RPMI7951 (cell line): ENCODE data around the gene RAMACL. TPM values are rescaled to one million over a fixed set of nuclear protein-coding genes. Genes with fewer than 3 reads are reported as not detected.

ENCODE experiments used
- DNase-seq: peaks from one replicate; pipeline ENCODE4 v3.0.0-alpha.2; 2012; ENCODE audit warnings: low read depth
- total RNA-seq: library from RNA; depleted of rRNA; stranded (reverse); fragments of >200 nt; shearing (Covaris generic); gene quantifications from 2 replicates; pipeline ENCODE4 v1.2.3, GENCODE V29; 2014

Gene RAMACL
- total RNA-seq, 1 experiment from 2014 or later, result 0.24 TPM

- no peak for DNase-seq
Observed at GRCh38 chr6:166618251-166618650, 31.8 kb upstream of the RAMACL start.

DNA sequence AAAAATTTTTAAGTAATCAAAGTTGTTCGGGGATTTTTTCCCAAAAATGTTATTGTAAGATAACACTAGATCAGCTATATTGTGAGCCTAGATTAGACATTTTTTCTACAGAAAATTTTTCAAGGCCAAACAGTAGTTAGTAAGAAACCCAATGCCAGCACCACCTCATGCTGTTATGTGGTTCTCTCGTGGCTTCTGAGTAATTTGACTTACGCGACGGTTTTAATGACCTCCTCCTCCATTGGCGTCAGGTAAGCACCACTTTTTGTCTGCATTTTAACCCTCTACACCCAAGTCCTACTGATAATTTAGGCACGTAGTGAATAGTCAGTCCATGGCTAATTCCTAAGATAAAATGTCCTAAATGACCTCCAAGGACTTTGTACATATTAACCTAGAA is 30.9 kb upstream of the RAMACL start:
- DNase-seq, result no peak

GRCh38 chr6:166616261-166617238 is 30.1 kb upstream of the RAMACL start:
- no peak for DNase-seq

DNA sequence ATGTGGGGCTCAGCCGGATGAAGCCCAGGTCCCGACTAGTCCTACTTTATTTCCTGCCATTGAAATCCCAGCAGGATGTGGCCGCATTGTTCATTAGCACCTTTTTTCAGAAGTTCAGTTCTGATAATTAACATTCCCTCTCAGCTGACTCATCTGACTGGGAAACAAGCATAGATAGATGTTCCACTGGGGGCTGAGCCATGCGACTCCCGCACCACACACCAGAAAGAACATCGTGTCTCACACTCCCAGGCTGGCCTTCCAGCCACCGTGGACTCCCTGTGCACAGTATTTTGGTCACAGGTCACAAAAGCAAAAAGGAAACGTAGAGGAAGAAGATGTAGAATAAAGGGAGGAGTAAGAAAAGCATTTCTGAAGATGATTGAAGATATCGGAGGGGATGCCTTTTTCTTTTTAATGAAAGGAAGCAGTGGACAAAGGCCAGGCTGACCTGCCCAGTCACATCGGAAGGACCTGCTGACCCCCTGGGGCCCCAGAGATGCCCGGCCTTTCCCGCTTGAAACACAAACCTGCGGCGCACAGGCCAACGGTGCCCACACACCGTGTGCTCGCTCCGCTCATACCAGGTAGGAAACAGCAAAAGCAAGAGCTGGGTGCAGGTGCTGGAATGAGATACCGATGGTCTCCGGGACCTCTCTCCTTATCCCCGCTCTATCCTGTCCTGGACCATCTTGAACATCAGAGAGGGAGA is 28.7 kb upstream of the RAMACL start:
- no peak for DNase-seq

DNA sequence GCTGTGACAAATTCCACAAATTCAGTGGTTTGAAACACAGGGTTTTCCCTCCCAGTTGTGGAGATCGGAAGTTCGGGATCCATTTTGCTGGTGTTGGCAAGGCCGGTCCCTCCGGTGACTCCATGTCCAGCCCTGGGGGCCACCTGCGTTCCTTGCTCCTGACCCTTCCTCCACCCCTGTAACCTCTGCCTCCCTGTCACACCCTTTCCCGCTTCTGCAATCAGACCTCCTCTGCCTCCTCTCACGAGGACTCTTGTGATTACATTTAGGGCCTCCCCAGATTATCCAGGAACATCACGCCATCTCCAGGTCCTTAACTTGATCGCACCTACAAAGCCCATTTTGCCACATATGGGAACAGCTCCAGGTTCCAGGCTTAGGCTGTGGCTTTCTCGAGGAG is 28.1 kb upstream of the RAMACL start:
- DNase-seq, result no peak

DNA sequence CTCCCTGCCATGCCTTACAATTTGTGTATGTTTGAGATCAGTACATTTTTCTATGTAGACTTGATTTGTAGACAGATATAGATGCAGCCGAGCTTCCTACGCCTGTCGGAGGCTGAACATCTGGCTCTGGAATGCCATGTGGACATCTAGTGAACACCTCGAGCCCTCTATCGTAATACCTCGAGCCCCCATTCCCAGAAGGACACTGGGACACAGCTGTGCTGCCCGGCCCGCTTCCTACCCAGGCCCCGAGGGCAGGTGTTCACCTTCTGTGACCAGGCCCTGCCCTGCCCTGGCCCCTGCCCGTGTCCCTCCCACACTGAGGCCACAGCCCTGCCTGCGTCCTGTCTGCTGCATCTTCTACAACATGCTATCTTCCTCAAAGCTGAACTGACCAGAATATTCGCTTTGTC is 27.7 kb upstream of the RAMACL start:
- DNase-seq, result no peak

DNA sequence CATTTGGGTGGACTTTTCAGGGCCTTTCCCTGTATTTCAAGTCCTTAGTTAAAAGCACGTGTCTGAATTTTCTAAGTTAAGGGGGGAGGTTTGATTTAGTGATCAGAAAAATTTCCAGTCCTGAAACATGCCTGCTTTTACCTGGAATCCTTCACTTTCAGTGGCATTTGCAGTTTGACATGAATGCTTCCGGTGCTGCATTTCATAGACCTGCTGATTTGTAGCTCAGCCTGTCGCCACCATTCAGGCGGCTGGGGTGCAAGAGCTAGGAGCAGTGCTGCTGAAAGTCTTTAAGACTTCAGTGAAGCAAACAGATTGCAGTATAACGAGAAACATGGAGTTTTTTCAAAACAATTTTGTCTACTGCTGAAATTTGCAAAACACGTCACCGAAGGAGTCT is 26.5 kb upstream of the RAMACL start:
- no peak for DNase-seq

DNA sequence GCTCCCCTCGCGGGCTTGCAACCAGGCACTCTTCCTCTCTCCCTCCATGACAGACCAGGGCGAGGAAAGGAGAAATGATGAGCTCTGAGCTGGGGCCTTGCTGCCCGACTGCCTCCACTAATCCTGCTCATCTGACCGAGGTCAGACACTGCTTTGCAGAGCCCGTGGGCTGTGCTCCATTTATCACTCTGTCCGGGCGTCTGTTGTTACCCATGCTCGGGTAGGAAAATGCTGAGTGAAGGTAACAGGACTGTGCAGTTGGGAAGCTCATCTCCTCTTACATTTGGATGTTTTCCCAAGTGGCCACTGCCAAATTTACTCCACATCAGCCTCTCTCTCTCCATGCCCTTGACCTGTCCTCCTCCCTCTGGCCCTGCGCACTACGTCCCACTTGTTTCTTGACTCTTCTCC is 26.0 kb upstream of the RAMACL start:
- no peak for DNase-seq

DNA sequence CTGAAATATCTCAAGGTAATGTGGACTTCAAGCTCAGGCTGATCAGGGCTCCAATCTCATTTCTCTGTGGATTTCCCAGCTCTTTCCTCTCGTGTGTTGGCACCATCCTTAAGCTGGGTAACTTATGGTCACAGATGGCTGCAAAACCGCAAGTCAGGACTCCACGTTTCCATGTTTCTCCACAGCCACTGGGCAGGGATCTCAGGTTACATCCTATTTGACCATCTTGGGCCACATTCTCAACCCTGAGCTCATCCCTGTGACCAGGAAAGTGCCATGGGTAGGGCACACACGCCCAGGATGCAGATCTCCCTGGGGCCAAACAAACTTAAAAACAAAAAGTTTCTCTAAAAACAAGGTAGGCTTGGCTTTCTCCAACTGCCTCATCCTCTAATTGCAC is 25.2 kb upstream of the RAMACL start:
- DNase-seq, result peak; percentile 35

DNA sequence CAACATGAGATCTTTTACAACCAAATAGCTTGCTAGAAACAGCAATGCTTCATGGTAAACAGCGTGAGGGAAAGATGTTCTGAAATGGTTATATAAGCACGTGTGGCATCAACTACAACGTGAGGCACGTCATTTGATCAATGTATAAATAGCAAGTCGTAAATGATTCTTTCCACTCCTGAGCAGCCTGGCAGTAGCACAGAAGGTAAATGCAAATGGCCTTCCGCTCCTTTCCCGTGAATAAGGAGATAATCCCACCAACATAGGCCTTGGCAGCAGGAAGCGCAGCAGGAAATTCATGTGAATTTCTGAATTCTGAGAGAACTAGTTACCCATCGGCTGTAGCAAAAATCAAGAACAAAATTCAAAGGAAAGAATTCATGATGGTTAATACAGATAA is 23.6 kb upstream of the RAMACL start:
- DNase-seq, result no peak

GRCh38 chr6:166608774-166609173 is 22.3 kb upstream of the RAMACL start:
- no peak for DNase-seq

DNA sequence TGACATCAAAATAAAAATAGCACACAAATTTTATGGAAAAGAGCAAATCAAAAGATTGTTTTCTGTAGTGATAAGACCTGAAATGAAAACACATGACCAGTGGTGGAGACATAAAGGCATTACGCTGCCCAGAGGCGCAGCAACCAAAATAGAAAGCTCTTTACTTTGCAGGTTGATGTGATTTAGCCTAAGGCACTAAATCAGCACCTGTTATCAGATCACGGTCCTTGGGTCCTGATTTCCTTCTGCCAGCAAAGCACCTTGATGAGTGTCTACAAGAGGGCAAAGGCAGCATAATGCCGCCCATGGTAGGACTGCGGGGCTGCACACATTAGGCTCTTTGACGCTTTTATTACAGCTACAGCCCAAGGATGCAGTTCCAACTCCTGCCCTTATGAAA is 19.3 kb upstream of the RAMACL start:
- DNase-seq, result no peak

DNA sequence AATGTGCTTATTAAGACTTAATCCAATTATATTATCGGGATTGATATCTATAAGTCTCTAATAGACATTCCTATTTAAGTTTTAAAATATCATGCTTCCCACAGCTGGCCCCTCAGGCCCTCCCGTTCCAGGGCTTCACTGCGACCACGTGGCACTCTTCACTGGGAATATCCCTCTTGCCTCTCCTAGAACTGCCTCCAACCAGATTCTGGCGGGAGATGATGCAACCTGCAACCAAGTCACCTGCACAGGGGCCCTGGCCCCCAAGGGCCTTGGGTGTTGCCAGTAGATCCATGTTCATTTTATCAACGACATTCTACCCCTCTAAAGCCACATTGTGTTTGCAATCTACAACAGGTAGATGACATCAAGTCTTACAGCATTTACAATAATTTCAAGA is 18.4 kb upstream of the RAMACL start:
- no peak for DNase-seq

GRCh38 chr6:166604328-166604727 is 17.9 kb upstream of the RAMACL start:
- DNase-seq, result no peak

DNA sequence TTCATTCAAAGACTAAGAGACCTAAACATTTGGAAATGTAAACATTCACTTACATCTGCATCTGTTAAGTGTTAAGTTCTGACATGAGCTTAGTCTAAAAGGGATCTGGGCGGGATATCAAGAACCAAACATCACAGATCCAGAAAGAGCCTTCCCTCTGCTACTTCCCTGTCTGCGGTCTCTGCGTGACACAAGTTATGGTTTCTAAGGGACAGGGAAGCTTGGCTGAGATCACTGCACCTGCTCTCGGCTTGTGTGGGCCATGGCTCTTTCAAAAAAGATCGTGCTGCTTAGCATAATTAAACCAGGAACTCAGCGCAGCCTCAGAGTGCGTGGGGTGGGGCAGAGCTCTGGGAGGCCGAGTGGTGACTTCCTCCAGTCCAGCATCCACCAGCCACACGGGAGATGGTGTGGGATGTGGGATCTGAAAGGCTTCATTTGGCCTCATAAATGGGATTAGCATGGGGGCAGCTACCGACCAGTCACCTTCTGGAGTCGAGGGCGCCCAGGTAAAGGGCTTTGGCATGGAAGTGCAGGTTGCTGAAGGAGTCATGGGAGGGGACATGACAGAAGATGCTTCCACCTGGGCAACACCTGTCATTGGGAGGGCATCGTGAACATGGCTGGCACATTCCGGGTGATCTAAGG is 16.7 kb upstream of the RAMACL start:
- no peak for DNase-seq

DNA sequence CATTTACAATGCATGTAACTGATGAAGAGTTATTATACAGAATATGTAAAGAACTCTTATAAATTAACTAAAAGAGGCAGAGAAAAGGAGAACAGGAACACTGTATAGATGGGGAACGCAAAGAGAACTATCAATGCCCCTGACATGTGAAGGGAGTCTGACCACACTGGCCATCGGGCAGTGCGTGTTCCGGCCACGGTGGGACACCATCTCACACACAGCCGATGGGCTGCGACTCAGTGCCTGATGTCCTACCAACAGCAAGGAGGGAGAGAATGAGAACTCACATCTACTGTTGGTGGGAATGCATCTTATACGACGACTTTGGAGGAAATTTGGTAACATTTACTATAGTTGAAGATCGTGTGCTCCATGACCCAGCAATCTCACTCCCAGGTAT is 15.5 kb upstream of the RAMACL start:
- no peak for DNase-seq

- no peak for DNase-seq
Observed at GRCh38 chr6:166600931-166601330, 14.5 kb upstream of the RAMACL start.

GRCh38 chr6:166599205-166599604 is 12.7 kb upstream of the RAMACL start:
- DNase-seq, result no peak

- DNase-seq, result peak; percentile 90
Observed at GRCh38 chr6:166598441-166599138, 12.1 kb upstream of the RAMACL start.

DNA sequence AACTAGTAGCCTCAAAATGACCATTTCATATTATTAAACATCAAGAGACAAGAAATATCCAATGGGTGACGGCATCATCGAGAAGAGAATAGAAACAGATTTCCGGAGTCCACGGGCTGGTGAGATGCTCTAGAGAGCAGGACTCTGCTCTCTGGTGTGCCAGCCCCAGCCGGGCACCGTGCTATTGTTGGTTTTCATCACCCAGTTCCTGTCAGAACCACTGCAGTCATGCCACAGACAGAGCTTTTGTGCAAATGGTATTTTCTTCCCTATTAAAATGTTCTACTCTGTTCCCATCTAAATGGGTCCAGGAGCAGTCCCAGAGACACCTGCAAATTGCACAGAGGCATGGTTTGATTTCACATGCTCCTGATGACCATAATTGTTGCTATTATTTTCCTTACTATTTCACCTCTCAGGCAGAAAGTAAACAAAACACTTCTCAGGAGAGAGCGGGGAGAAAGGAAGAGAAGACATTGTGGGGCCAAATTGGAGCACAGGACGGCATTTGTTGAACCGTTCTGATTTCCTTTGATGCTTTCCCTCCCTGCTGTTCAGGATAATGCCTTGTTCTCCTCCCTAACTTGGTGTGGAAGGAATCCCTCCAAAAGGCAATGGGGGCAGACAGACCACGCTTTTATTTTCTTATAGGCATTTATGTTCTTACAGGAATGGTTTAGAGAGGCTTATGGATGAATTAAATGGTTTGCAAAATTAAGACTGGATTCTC is 11.4 kb upstream of the RAMACL start:
- no peak for DNase-seq
